Prostate gland (tissue), 2 donors: Measurements from ENCODE around the gene FAM114A1. TPM values are rescaled to one million over a fixed set of nuclear protein-coding genes. Genes with fewer than 3 reads are reported as not detected.

ENCODE experiments used
- DNase-seq: peaks from one replicate; pipeline ENCODE4 v3.0.0-alpha.2; 2019; ENCODE audit warnings: low spot score
- H3K27ac ChIP-seq, 2 donors: fragments of 200-600 bp; sonication (generic); 2 replicates each; pipeline ENCODE4 v1.5.1; 2017 to 2019
- H3K27me3 ChIP-seq: fragments of 200-600 bp; sonication (generic); replicated peaks from 2 replicates; pipeline ENCODE4 v1.5.1; 2019; ENCODE audit not compliant: insufficient read depth
- H3K36me3 ChIP-seq, 2 donors: fragments of 200-600 bp; sonication (generic); 1 replicate in 1 of 2; 2 replicates in 1 of 2; pipeline versions ENCODE4 v1.5.1 to v1.8.1; 2017 to 2019
- H3K4me1 ChIP-seq: fragments of 200-600 bp; sonication (generic); replicated peaks from 2 replicates; pipeline ENCODE4 v1.5.1; 2019
- H3K4me3 ChIP-seq, 2 donors: fragments of 200-600 bp; sonication (generic); 2 replicates each; pipeline ENCODE4 v1.5.1; 2017 to 2019
- H3K9me3 ChIP-seq: fragments of 200-600 bp; sonication (generic); 2 replicates; pipeline ENCODE4 v1.5.1; 2017
- POLR2A ChIP-seq: fragments of 450-650 bp; IDR thresholded peaks from one replicate; pipeline ENCODE4 v1.6.1; 2016; ENCODE audit warnings: antibody characterized with exemption, mild to moderate bottlenecking
- POLR2AphosphoS5 ChIP-seq: sonication (generic); formaldehyde crosslinking; IDR thresholded peaks from one replicate; pipeline ENCODE4 v1.6.1; 2017; ENCODE audit warnings: antibody characterized with exemption
- WGBS: methylation state at CpG from one replicate; pipeline ENCODE4 v1.1.5; 2018; 5-methylcytosine and 5-hydroxymethylcytosine counted together
- intact Hi-C: fragments of 100-400 bp; cut with DNase I; formaldehyde crosslinking; loops from one replicate; pipeline ENCODE4 v1.14.2; 2022
- total RNA-seq, 2 donors: library from RNA; depleted of rRNA; stranded (reverse); fragments of >200 nt; gene quantifications; one replicate each; pipeline ENCODE4 v1.1.0, GENCODE V29; 2016
- TF ChIP-seq, protein P1 (sequence below), 4 experiments: fragments of 200-600 bp in 2 of 4; fragments of 450-650 bp in 2 of 4; sonication (generic) in 2 of 4; IDR thresholded peaks; 1 replicate in 3 of 4; 2 replicates in 1 of 4; pipeline ENCODE4 v1.5.1; 2016 to 2019; ENCODE audit warnings: antibody characterized with exemption in 4 of 4, mild to moderate bottlenecking in 2 of 4, moderate library complexity in 2 of 4

FAM114A1 gene
- total RNA-seq, 2 donors from 2014 or later: 117 to 118 TPM

DNA sequence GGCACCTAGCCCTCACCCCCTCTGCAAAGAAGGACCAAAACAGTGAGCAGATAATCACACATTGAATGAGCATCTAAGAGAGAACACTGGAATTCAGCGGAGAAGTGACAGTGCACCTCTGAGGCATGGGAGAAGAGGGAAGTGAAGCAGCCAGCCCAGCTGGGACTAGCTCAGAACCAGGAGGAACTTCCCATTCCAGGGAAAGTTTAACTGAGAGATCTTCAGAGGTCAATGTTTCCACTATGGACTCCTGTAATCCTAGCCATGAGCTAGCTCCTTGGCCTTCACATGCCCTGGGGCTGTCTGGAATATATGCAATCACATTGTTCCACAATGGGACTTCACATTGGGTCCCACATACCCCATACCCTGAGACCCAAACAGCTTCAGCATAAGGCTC is 35.4 kb upstream of the FAM114A1 start:
- TF ChIP-seq POLR2AphosphoS5 (no peak), POLR2A (no peak)
- Histone ChIP-seq H3K4me1 (no peaks in the 10 kb centered on the region), H3K4me3 (no peak overlapping the region), H3K36me3 (no peaks in the 10 kb centered on the region), H3K9me3 (no peaks in the 10 kb centered on the region), H3K27me3 (no peaks in the 10 kb centered on the region), H3K27ac (no peak overlapping the region)
- no peak for DNase-seq
- intact Hi-C loops: no loop called here
- 89% methylated on average over 1 of the region's 1 CpG for WGBS

- intact Hi-C loops: no loop called here
- Histone ChIP-seq H3K27me3 (no peaks in the 10 kb centered on the region), H3K4me3 (no peak overlapping the region), H3K36me3 (no peaks in the 10 kb centered on the region), H3K9me3 (no peaks in the 10 kb centered on the region), H3K4me1 (no peaks in the 10 kb centered on the region), H3K27ac (no peak overlapping the region)
- TF ChIP-seq, protein P1, sequence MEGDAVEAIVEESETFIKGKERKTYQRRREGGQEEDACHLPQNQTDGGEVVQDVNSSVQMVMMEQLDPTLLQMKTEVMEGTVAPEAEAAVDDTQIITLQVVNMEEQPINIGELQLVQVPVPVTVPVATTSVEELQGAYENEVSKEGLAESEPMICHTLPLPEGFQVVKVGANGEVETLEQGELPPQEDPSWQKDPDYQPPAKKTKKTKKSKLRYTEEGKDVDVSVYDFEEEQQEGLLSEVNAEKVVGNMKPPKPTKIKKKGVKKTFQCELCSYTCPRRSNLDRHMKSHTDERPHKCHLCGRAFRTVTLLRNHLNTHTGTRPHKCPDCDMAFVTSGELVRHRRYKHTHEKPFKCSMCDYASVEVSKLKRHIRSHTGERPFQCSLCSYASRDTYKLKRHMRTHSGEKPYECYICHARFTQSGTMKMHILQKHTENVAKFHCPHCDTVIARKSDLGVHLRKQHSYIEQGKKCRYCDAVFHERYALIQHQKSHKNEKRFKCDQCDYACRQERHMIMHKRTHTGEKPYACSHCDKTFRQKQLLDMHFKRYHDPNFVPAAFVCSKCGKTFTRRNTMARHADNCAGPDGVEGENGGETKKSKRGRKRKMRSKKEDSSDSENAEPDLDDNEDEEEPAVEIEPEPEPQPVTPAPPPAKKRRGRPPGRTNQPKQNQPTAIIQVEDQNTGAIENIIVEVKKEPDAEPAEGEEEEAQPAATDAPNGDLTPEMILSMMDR (IDR thresholded peaks at IDR 0.05): no peak
- TF ChIP-seq POLR2AphosphoS5: no peak
- no peak for TF ChIP-seq POLR2A
- 88% methylated on average over 7 of the region's 7 CpGs for WGBS
- DNase-seq: no peak
Measured at GRCh38 chr4:38832624-38833528, 34.7 kb upstream of the FAM114A1 start.

GRCh38 chr4:38834570-38834969 is 33.0 kb upstream of the FAM114A1 start:
- H3K4me1 ChIP-seq: no peaks in the 10 kb centered on the region
- intact Hi-C loops: no loop called here
- DNase-seq: no peak
- WGBS: 62% methylated on average over 4 of the region's 4 CpGs
- no peak for TF ChIP-seq POLR2AphosphoS5
- TF ChIP-seq POLR2A: no peak
- TF ChIP-seq, protein P1 (IDR thresholded peaks at IDR 0.05): no peak
- no peaks in the 10 kb centered on the region for H3K9me3 ChIP-seq
- H3K4me3 ChIP-seq: no peak overlapping the region
- no peak overlapping the region for H3K27ac ChIP-seq
- H3K36me3 ChIP-seq: no peaks in the 10 kb centered on the region
- H3K27me3 ChIP-seq: no peaks in the 10 kb centered on the region

GRCh38 chr4:38837334-38837733 is 30.3 kb upstream of the FAM114A1 start:
- H3K36me3 ChIP-seq: no peaks in the 10 kb centered on the region
- no peaks in the 10 kb centered on the region for H3K27me3 ChIP-seq
- TF ChIP-seq POLR2A: no peak
- TF ChIP-seq, protein P1 (IDR thresholded peaks at IDR 0.05): no peak
- H3K27ac ChIP-seq: no peak overlapping the region
- no peaks in the 10 kb centered on the region for H3K4me1 ChIP-seq
- H3K4me3 ChIP-seq: no peak overlapping the region
- intact Hi-C loops: no loop called here
- no peak for DNase-seq
- no peaks in the 10 kb centered on the region for H3K9me3 ChIP-seq

GRCh38 chr4:38837849-38838248 is 29.8 kb upstream of the FAM114A1 start:
- intact Hi-C loops: no loop called here
- Histone ChIP-seq H3K27ac (no peak overlapping the region), H3K27me3 (no peaks in the 10 kb centered on the region), H3K4me1 (no peaks in the 10 kb centered on the region), H3K9me3 (no peaks in the 10 kb centered on the region), H3K36me3 (no peaks in the 10 kb centered on the region), H3K4me3 (no peak overlapping the region)
- TF ChIP-seq, protein P1 (IDR thresholded peaks at IDR 0.05): no peak
- no peak for TF ChIP-seq POLR2AphosphoS5
- TF ChIP-seq POLR2A: no peak
- DNase-seq: no peak
- WGBS: 28% methylated on average over 2 of the region's 2 CpGs
